ENCODE measurements around the gene PSPH.

The PSPH gene

DNA sequence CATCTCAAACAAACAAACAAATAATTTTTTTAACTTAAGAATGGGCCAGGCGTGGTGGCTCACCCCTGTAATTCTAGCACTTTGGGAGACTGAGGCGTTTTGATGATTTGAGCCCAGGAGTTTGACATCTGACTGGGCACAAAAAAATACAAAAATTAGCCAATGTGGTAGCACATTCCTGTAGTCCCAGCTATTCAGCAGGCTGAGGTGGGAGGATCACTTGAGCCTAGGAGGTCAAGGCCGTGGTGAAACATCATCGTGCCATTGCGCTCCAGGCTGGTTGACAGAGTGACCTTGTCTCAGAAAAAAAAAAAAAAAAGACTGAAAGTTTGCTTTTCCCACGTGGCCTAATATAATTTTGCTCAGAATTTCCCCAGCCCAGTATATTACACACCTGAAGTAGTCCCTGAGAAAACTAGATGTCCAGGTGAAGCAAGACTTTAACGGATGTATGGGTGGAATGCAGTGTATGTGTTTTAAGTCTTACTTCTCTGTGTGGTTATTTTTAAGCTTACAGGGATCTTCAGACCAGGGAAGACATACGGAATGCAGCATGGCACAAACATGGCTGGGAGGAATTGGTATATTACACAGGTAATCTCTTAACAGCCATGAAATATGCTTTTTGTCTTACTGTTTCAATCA lies 54.3 kb downstream of the PSPH start:
- DNase-seq = no peak

DNA sequence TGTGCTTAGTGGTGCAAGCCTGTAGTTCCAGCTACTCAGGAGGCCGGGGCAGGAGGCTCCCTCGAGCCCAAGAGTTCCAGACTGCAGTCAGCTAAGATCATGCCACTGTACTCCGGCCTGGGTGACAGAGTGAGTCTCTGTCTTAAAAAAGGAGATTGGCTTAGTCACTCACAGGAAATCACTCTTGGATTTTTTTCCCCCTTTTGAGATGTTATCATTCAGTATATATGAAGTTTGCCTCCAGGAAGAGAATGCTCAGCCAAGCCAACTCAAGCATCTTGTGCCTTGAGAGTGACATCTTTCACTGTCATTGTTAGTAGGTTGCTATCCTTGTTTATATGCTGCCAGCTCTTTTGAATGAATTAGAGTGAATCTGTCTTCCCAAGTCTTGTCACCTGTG lies 58.9 kb downstream of the PSPH start:
- DNase-seq = no peak

DNA sequence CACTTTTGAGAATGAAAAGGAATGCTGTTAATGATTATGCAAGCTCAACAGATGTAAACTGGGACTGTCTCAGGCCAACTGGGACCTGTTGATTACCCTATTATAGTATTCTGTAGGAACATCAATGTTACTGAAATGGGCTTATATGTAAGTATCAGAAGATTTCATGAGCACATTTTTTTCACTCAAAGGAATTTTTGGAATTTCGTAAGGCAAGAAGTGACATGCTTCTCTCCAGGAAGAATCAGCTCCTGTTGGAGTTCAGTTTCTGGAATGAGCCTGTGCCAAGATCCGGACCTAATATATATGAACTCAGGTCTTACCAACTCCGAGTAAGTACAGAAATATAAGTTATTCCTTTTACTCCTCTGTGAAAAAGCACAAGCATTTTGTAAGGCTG lies 67.7 kb downstream of the PSPH start:
- no peak for DNase-seq

- DNase-seq = no peak
Measured at GRCh38 chr7:55980266-55980665, 71.0 kb downstream of the PSPH start.

DNA sequence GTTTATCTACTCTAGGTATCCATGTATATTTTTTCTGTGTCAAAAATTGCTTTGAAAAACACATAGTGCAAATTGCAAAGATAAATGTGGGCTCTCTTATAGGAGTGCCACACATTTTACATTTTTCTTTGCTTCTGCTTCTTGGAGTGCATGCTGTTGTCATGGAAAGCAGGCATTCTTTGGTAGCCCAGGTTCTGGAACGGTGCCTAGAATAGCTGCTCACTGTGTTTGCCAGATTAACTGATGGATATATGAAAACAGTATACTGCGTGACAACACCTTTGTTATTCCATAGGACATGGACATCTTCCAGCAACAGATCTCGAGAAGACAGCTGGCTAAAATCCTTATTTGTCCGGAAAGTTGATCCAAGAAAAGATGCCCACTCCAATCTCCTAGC lies 73.4 kb downstream of the PSPH start:
- DNase-seq = peak; percentile 84

DNA sequence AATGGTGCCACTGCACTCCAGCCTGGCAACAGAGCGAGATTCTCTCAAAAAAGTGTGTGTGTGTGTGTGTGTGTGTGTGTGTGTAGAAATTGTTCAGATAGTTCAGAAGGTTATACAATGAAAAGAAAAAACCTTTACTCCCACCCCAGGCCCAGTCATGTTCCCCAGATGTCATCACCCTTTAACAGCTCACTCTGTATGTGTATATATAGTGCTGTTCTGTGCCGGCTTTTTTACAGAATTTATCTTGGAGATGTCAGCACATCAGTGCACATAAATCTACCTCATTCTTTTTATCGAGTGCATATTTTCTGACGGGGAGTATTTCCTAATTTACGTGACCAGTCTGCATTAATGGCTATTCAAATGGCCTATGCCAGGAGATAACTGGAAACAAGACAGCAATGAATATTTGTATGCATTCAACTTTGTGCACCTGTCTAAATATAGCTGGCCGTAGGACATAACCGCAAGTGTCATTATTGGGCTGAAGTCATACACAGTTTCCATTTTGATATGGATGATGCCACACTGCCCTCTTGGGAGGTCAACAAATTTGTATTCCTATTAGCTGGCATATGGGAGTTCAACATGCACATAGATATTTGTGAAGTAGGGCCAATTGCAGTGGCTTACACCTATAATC lies 75.1 kb downstream of the PSPH start:
- DNase-seq = peak; percentile 88

DNA sequence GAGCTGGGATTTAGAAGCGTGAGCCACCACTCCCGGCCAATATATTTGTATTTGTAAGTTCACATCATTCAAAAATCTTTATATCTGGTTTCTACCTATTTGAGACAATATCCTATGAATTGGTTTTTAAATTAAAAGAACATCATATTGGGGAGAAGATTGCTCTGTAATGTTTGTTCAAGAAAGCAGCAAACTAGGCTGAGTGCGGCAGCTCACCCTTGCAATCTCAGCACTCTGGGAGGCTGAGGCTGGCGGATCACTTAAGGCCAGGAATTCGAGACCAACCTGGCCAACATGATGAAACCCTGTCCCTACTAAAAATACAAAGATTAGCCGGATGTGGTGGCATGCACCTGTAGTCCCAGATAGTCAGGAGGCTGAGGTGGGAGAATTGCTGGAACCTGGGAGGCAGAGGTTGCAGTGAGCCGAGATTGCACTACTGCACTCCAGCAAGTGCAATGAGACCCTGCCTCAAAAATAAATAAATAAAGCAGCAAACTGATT lies 77.4 kb downstream of the PSPH start:
- no peak for DNase-seq

- DNase-seq = peak; percentile 61
Measured at GRCh38 chr7:55970978-55971377, 80.3 kb downstream of the PSPH start.

GRCh38 chr7:55970561-55970960 lies 80.7 kb downstream of the PSPH start:
- DNase-seq = no peak

GRCh38 chr7:55969391-55969790 lies 81.9 kb downstream of the PSPH start:
- peak; percentile 90 for DNase-seq

GRCh38 chr7:55966851-55967250 lies 84.4 kb downstream of the PSPH start:
- no peak for DNase-seq

- DNase-seq = peak; percentile 52
Measured at GRCh38 chr7:55965805-55966421, 85.3 kb downstream of the PSPH start.

DNA sequence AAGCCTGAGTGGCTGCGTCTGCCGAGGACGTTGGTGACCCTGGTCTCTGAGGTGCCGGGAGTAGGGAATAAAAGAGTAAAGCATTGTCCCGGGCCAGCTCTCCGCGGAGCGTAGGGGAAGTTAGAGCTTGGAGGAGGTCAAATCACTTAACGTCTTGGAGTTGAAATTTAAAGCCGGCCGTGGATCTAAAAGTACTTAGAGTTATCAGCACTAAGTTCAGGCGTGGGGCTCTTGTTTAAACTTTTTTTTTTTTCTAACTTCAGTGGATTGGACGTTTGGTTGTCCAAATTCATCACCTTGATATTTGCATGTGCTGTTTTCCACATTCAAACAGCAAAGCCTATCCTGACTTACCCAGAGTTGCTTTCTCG lies 86.2 kb downstream of the PSPH start:
- no peak for DNase-seq

- peak; percentile 23 for DNase-seq
Measured at GRCh38 chr7:55964261-55965099, 86.8 kb downstream of the PSPH start, which contains the start of gene NIPSNAP2. Gene NIPSNAP2 (plus strand): TSS chr7:55964585. CDS start chr7:55964610, 25 bp downstream.

GRCh38 chr7:55963584-55964168 lies 87.6 kb downstream of the PSPH start:
- DNase-seq = no peak

- DNase-seq = no peak
Measured at GRCh38 chr7:55962014-55962413, 89.2 kb downstream of the PSPH start.

All from NCI-H2029 treated with DMSO at 0.1 percent for 48 hours (cell line).